HEK293 (cell line): Measurements from ENCODE around the gene SPACA4.

Experiments used
- AEBP2 ChIP-seq: fragments of 450-650 bp; formaldehyde crosslinking; IDR thresholded peaks from 2 replicates; pipeline ENCODE4 v1.5.1; 2016; ENCODE audit warnings: missing biosample characterization, missing genetic modification characterization, borderline replicate concordance
- ATF2 ChIP-seq: fragments of 450-650 bp; formaldehyde crosslinking; IDR thresholded peaks from 2 replicates; pipeline ENCODE4 v1.5.1; 2016; ENCODE audit warnings: missing biosample characterization, missing genetic modification characterization, low read depth
- EGR2 ChIP-seq: fragments of 450-650 bp; formaldehyde crosslinking; IDR thresholded peaks from 2 replicates; pipeline ENCODE4 v1.5.1; 2016; ENCODE audit warnings: low read depth, missing biosample characterization, missing genetic modification characterization
- GLIS2 ChIP-seq: fragments of 450-650 bp; formaldehyde crosslinking; IDR thresholded peaks from 2 replicates; pipeline ENCODE4 v1.5.1; 2016; ENCODE audit warnings: missing biosample characterization, missing genetic modification characterization
- INSM2 ChIP-seq: fragments of 450-650 bp; formaldehyde crosslinking; IDR thresholded peaks from 2 replicates; pipeline ENCODE4 v1.5.1; 2016; ENCODE audit warnings: missing biosample characterization, missing genetic modification characterization
- KLF8 ChIP-seq: fragments of 450-650 bp; formaldehyde crosslinking; IDR thresholded peaks from 2 replicates; pipeline ENCODE4 v1.5.1; 2016; ENCODE audit warnings: missing biosample characterization, missing genetic modification characterization
- MYNN ChIP-seq: fragments of 450-650 bp; formaldehyde crosslinking; IDR thresholded peaks from 2 replicates; pipeline ENCODE4 v1.5.1; 2016; ENCODE audit warnings: missing biosample characterization, missing genetic modification characterization, borderline replicate concordance
- MZF1 ChIP-seq: fragments of 450-650 bp; formaldehyde crosslinking; IDR thresholded peaks from 2 replicates; pipeline ENCODE4 v1.5.1; 2017; ENCODE audit warnings: missing biosample characterization, missing genetic modification characterization, borderline replicate concordance
- SETDB1 ChIP-seq: IDR thresholded peaks from one replicate; pipeline ENCODE4 v1.6.1; 2017; ENCODE audit warnings: mild to moderate bottlenecking, low read length, moderate library complexity, mixed read lengths; ENCODE audit not compliant: insufficient read length
- SP3 ChIP-seq: fragments of 450-650 bp; formaldehyde crosslinking; IDR thresholded peaks from 2 replicates; pipeline ENCODE4 v1.5.1; 2016; ENCODE audit warnings: missing biosample characterization, missing genetic modification characterization
- YY1 ChIP-seq: fragments of 450-650 bp; formaldehyde crosslinking; IDR thresholded peaks from 2 replicates; pipeline ENCODE4 v1.5.1; 2018; ENCODE audit warnings: missing biosample characterization, missing genetic modification characterization
- ZBTB11 ChIP-seq: fragments of 450-650 bp; formaldehyde crosslinking; conservative IDR thresholded peaks from 2 replicates; pipeline ENCODE4 v1.5.1; 2016; ENCODE audit warnings: low read depth, missing biosample characterization, missing genetic modification characterization
- ZBTB48 ChIP-seq: fragments of 450-650 bp; formaldehyde crosslinking; IDR thresholded peaks from 2 replicates; pipeline ENCODE4 v1.5.1; 2016; ENCODE audit warnings: missing biosample characterization, missing genetic modification characterization
- ZFP37 ChIP-seq: fragments of 450-650 bp; formaldehyde crosslinking; IDR thresholded peaks from 2 replicates; pipeline ENCODE4 v1.5.1; 2016; ENCODE audit warnings: missing biosample characterization, missing genetic modification characterization
- ZNF138 ChIP-seq: fragments of 450-650 bp; formaldehyde crosslinking; IDR thresholded peaks from 2 replicates; pipeline ENCODE4 v1.5.1; 2016; ENCODE audit warnings: missing biosample characterization, missing genetic modification characterization, borderline replicate concordance
- ZNF239 ChIP-seq: fragments of 450-650 bp; formaldehyde crosslinking; IDR thresholded peaks from 2 replicates; pipeline ENCODE4 v1.5.1; 2016; ENCODE audit warnings: missing biosample characterization, missing genetic modification characterization
- ZNF280D ChIP-seq: fragments of 450-650 bp; formaldehyde crosslinking; IDR thresholded peaks from 2 replicates; pipeline ENCODE4 v1.5.1; 2016; ENCODE audit warnings: missing biosample characterization, missing genetic modification characterization
- ZNF341 ChIP-seq: fragments of 450-650 bp; formaldehyde crosslinking; IDR thresholded peaks from 2 replicates; pipeline ENCODE4; 2016; ENCODE audit warnings: low read depth, missing biosample characterization, missing genetic modification characterization
- ZNF350 ChIP-seq: fragments of 450-650 bp; formaldehyde crosslinking; IDR thresholded peaks from 2 replicates; pipeline ENCODE4 v1.5.0; 2017; ENCODE audit warnings: missing biosample characterization, mild to moderate bottlenecking, missing genetic modification characterization
- ZNF404 ChIP-seq: fragments of 450-650 bp; formaldehyde crosslinking; IDR thresholded peaks from 2 replicates; pipeline ENCODE4 v1.5.1; 2017; ENCODE audit warnings: missing biosample characterization, missing genetic modification characterization
- ZNF48 ChIP-seq: fragments of 450-650 bp; formaldehyde crosslinking; IDR thresholded peaks from 2 replicates; pipeline ENCODE4 v1.5.1; 2016; ENCODE audit warnings: missing biosample characterization, missing genetic modification characterization
- ZNF510 ChIP-seq: fragments of 450-650 bp; formaldehyde crosslinking; IDR thresholded peaks from 2 replicates; pipeline ENCODE4 v1.5.1; 2018; ENCODE audit warnings: mild to moderate bottlenecking, missing genetic modification characterization, missing biosample characterization; ENCODE audit not compliant: insufficient replicate concordance
- ZNF514 ChIP-seq: fragments of 450-650 bp; formaldehyde crosslinking; IDR thresholded peaks from 2 replicates; pipeline ENCODE4 v1.5.1; 2016; ENCODE audit warnings: missing biosample characterization, missing genetic modification characterization
- ZNF521 ChIP-seq: fragments of 450-650 bp; formaldehyde crosslinking; IDR thresholded peaks from 2 replicates; pipeline ENCODE4 v1.5.1; 2017; ENCODE audit warnings: missing biosample characterization, mild to moderate bottlenecking, missing genetic modification characterization
- ZNF600 ChIP-seq: fragments of 450-650 bp; formaldehyde crosslinking; IDR thresholded peaks from 2 replicates; pipeline ENCODE4 v1.5.1; 2016; ENCODE audit warnings: missing biosample characterization, missing genetic modification characterization
- ZNF701 ChIP-seq: fragments of 450-650 bp; formaldehyde crosslinking; IDR thresholded peaks from 2 replicates; pipeline ENCODE4 v1.5.1; 2016; ENCODE audit warnings: missing biosample characterization, missing genetic modification characterization
- ZNF776 ChIP-seq: fragments of 450-650 bp; formaldehyde crosslinking; IDR thresholded peaks from 2 replicates; pipeline ENCODE4 v1.5.0; 2017; ENCODE audit warnings: missing biosample characterization, missing genetic modification characterization, borderline replicate concordance

The SPACA4 gene

GRCh38 chr19:48646722-48647216 lies 40.2 kb downstream of the SPACA4 start (continued):
- TF ChIP-seq INSM2 (tag by site-specific recombination) (no peak), ZNF510 (tag by site-specific recombination) (no peak), ZNF514 (tag by site-specific recombination) (no peak), MYNN (tag by site-specific recombination) (no peak), ZNF521 (tag by site-specific recombination) (no peak), SETDB1 (no peak), AEBP2 (tag by site-specific recombination) (no peak), ZNF600 (no peak), ZFP37 (tag by site-specific recombination) (no peak), ZNF404 (tag by site-specific recombination) (no peak), ZNF138 (no peak), ZNF701 (tag by site-specific recombination) (no peak), SP3 (tag by site-specific recombination) (no peak), GLIS2 (tag by site-specific recombination) (no peak), MZF1 (tag by site-specific recombination) (no peak), ZBTB48 (tag by site-specific recombination) (no peak), ZNF341 (tag by site-specific recombination) (no peak), ZNF48 (no peak), ZBTB11 (tag by site-specific recombination) (no peak), ZNF350 (tag by site-specific recombination) (no peak), KLF8 (tag by site-specific recombination) (peak; percentile 61; the same call in 1 of the 2 replicates), ATF2 (tag by site-specific recombination) (no peak), YY1 (no peak), EGR2 (tag by site-specific recombination) (peak; percentile 94), ZNF776 (tag by site-specific recombination) (no peak), ZNF280D (tag by site-specific recombination) (no peak), ZNF239 (tag by site-specific recombination) (no peak)
